ENCODE measurements around the gene MRGPRF.

- no peak for TF ChIP-seq CTCF (conservative IDR thresholded peaks at IDR 0.05; ENCODE audit: low read length)
- no peak for TF ChIP-seq EZH2phosphoT487 (IDR thresholded peaks at IDR 0.05; ENCODE audit: borderline replicate concordance)
These were observed 50.4 kb downstream of the MRGPRF start for GRCh38 chr11:68962527-68963250.

Data from Loucy (cell line).